ENCODE results near the gene RFX3.
A peak's percentile ranks its signal among the peaks of the same experiment; 100 is the strongest.

The RFX3 gene

GRCh38 chr9:3346549-3346948 lies 179.3 kb downstream of the RFX3 start:
- no peak for TF ChIP-seq CTCF (IDR thresholded peaks at IDR 0.05; ENCODE audit: control insufficient read depth, insufficient read depth, low read depth, low read length, missing control alignments)
- DNase-seq (ENCODE audit: low read depth) = no peak
- no peak overlapping the region for H3K4me3 ChIP-seq (ENCODE audit: control insufficient read depth, low read depth, low read length)

- no peak for DNase-seq (ENCODE audit: low read depth)
- no peak overlapping the region for H3K4me3 ChIP-seq (ENCODE audit: control insufficient read depth, low read depth, low read length)
- no peak for TF ChIP-seq CTCF (IDR thresholded peaks at IDR 0.05; ENCODE audit: control insufficient read depth, insufficient read depth, low read depth, low read length, missing control alignments)
Observed at GRCh38 chr9:3343671-3344070, 182.1 kb downstream of the RFX3 start.

GRCh38 chr9:3342159-3342777 lies 183.5 kb downstream of the RFX3 start:
- TF ChIP-seq CTCF (IDR thresholded peaks at IDR 0.05; ENCODE audit: control insufficient read depth, insufficient read depth, low read depth, low read length, missing control alignments) = no peak
- no peak overlapping the region for H3K4me3 ChIP-seq (ENCODE audit: control insufficient read depth, low read depth, low read length)
- DNase-seq (ENCODE audit: low read depth) = no peak

- peak; percentile 23 for DNase-seq (ENCODE audit: low read depth)
- no peak for TF ChIP-seq CTCF (IDR thresholded peaks at IDR 0.05; ENCODE audit: control insufficient read depth, insufficient read depth, low read depth, low read length, missing control alignments)
- H3K4me3 ChIP-seq (ENCODE audit: control insufficient read depth, low read depth, low read length) = no peak overlapping the region
Observed at GRCh38 chr9:3337515-3338225, 188.1 kb downstream of the RFX3 start.

- TF ChIP-seq CTCF (IDR thresholded peaks at IDR 0.05; ENCODE audit: control insufficient read depth, insufficient read depth, low read depth, low read length, missing control alignments) = no peak
- no peak overlapping the region for H3K4me3 ChIP-seq (ENCODE audit: control insufficient read depth, low read depth, low read length)
- no peak for DNase-seq (ENCODE audit: low read depth)
Observed at GRCh38 chr9:3336951-3337350, 188.8 kb downstream of the RFX3 start.

GRCh38 chr9:3332802-3333201 lies 193.0 kb downstream of the RFX3 start:
- no peak overlapping the region for H3K4me3 ChIP-seq (ENCODE audit: control insufficient read depth, low read depth, low read length)
- DNase-seq (ENCODE audit: low read depth) = no peak
- TF ChIP-seq CTCF (IDR thresholded peaks at IDR 0.05; ENCODE audit: control insufficient read depth, insufficient read depth, low read depth, low read length, missing control alignments) = no peak
